Measurements from ENCODE around the gene ACTN1.

The ACTN1 gene

DNA sequence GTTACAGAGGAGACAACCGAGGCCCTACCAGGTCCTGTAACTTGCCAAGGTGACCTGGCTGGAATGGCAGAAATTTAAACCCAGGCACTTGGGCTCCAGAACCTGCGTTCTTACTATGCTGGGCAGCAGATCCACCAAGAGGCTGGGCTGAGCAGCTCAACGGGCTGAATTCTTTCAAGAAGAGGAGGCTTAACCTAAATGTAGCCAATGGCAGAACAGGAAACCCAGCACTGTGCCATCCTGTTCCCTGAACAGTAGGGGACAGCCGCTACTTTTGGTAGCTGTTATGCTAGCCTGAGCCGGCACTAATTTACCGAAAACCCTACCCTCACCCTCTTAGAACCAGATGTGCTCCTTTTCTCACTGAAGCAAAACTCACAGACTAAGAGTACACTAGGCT lies 86.1 kb downstream of the ACTN1 start:
- no peak overlapping the region for H3K4me3 ChIP-seq (ENCODE audit: low read length)
- no peak for DNase-seq (ENCODE audit: low read depth)
- TF ChIP-seq, protein P1, sequence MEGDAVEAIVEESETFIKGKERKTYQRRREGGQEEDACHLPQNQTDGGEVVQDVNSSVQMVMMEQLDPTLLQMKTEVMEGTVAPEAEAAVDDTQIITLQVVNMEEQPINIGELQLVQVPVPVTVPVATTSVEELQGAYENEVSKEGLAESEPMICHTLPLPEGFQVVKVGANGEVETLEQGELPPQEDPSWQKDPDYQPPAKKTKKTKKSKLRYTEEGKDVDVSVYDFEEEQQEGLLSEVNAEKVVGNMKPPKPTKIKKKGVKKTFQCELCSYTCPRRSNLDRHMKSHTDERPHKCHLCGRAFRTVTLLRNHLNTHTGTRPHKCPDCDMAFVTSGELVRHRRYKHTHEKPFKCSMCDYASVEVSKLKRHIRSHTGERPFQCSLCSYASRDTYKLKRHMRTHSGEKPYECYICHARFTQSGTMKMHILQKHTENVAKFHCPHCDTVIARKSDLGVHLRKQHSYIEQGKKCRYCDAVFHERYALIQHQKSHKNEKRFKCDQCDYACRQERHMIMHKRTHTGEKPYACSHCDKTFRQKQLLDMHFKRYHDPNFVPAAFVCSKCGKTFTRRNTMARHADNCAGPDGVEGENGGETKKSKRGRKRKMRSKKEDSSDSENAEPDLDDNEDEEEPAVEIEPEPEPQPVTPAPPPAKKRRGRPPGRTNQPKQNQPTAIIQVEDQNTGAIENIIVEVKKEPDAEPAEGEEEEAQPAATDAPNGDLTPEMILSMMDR (conservative IDR thresholded peaks at IDR 0.05; ENCODE audit: low read depth, low read length) = no peak

DNA sequence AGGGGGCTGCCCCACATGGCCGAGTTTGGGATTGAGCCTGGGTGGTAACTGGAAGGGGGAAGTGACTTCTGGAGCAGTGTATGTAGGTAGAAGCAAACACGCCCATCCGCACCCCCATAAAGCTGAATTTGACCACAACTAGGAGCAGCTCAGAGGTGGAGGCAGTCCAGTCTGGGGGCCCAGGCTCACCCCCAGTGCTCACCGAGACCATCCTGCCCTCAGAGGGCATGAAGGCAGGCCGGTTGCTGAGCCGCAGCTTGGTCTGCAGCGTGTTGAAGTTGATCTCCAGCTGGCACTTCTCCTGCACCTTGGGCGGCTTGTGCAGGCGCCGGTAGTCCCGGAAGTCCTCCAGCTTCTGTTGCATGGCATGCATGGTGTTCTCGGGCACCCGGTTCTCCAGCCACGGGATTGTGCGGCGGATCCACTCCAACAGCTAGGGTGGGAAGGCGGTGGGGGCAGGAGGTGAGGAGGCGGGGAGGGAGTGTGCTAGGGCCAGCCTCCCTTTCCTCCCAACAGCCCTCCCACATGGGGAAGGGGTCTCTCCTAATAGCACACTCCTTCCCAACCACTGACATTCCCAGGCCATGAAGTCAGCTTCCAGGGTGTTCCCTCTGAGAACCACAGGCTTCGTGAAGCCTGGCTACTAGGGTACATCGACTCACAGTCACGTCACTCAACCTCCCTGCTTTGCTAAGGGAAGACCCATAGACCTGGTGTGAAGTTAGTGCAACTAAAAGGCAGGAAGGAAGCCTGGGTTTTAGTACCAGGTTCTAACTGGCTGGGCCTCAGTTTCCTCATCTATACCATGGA lies 87.0 kb downstream of the ACTN1 start:
- no peak overlapping the region for H3K4me3 ChIP-seq (ENCODE audit: low read length)
- no peak for DNase-seq (ENCODE audit: low read depth)

DNA sequence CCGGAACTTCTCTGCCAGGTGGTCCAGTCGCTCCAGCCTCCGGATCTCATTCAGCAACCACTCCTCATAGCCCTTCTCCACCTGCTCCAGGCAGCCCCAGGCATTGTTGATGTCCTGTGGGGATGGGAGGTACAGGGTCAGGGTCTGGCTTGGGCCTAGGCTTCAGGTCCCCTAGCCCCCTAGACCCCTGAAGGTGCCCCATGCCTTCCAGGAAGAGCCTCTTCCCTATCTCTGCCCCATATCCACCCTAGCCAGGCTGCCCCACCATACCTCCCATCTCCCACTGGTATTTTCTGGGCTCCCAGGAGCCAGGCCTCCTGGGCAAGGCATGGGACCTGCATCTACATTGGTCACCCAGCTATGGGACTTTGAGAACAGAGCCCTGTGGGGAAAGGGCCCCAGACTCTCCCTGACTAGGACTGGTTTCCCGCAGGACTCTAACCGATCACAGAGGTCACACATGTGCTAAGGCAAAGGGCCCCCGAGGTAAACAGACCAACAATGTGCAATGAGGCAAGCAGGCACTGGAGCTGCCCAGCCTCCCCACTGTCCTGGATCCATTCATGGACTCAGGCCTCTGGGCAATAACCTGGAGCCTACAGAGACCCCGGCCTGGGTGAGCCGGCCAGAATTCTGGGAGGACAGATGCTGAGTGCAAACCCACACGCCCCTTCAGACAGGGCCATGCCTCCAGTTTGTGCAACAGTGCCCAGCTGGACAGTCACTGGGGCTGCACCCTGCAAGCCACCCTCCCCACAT lies 88.8 kb downstream of the ACTN1 start:
- no peak for DNase-seq (ENCODE audit: low read depth)
- no peak overlapping the region for H3K4me3 ChIP-seq (ENCODE audit: low read length)
- TF ChIP-seq, protein P1 (conservative IDR thresholded peaks at IDR 0.05; ENCODE audit: low read depth, low read length) = no peak

More for the DNA sequence above, 87.0 kb downstream of the ACTN1 start:
- TF ChIP-seq, protein P1 (conservative IDR thresholded peaks at IDR 0.05; ENCODE audit: low read depth, low read length) = no peak

DNA sequence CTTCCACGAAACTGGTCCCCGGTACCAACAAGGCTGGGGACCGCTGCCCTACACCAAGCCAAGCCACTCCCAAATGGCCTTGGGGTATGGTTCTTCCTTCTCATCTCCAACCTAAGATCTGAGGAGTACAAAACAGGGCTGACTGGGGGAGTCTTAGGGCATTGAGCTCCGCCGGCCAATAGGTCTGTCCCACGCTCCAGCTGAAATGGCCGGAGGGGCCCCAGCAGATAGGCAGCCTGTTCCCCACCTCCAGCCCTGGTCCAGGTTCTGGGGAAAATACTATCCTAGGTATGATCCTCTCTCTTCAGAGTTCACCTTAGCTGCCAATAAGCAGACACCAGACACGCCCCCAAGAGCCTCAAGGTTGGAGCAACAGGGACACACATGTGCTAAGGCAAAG lies 90.2 kb downstream of the ACTN1 start:
- no peak overlapping the region for H3K4me3 ChIP-seq (ENCODE audit: low read length)
- DNase-seq (ENCODE audit: low read depth) = no peak
- TF ChIP-seq, protein P1 (conservative IDR thresholded peaks at IDR 0.05; ENCODE audit: low read depth, low read length) = no peak

DNA sequence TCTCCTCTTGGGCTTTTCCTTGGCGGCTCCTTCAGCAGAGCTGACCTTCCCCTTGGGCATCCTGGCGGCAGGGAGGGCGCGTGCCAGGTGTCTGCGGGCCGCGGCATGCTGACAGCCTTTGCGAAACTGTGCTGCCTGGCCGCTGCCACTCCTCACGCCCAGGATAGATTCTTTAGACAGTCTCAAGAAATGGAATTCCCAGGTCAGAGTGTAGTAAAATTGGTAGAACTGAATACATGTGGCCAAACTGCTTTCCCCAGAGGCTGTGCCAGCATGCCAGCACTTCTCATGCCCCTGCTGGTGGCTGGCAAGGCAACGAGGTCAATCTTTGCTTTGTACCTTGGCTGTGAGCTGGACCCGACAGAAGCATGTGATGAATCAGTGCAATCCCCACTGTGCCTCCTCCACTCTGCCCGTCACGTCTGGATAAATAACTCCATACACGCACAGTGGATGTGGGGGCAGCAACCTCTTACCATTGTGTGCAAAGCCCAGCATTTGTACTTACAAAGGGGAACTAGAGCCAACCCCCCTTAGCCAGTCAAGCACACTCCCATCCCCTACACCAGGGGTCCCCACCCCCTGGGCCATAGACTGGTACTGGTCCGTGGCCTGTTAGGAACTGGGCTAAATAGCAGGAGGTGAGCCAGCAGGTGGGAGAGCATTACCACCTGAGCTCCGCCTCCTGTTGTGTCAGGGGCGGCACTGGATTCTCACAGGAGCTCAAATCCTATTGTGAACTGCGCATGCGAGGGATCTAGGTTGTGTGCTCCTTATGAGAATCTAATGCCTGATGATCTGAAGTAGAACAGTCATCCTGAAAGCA lies 90.9 kb downstream of the ACTN1 start:
- TF ChIP-seq, protein P1 (conservative IDR thresholded peaks at IDR 0.05; ENCODE audit: low read depth, low read length) = no peak
- no peak overlapping the region for H3K4me3 ChIP-seq (ENCODE audit: low read length)
- DNase-seq (ENCODE audit: low read depth) = no peak

DNA sequence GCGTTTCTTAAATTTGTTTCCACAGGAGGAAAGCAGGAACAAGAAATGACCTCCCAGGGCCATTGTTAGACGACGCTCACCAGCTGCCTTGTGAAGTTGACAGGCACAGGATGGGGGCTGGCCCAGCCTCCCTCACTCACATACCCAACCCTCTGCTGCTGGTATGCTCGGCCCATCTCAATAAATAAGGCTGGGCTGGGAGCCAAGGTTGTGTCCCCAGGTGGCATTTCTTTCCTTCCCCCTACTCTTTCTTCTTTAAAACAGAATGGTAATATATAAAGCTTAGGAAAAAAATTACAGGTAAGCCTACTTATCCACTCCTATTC lies 93.0 kb downstream of the ACTN1 start:
- no peak for DNase-seq (ENCODE audit: low read depth)
- no peak overlapping the region for H3K4me3 ChIP-seq (ENCODE audit: low read length)
- TF ChIP-seq, protein P1 (conservative IDR thresholded peaks at IDR 0.05; ENCODE audit: low read depth, low read length) = no peak
